GM19043 (cell line): ENCODE results near the gene TDP1.
"Not testable (repeated sequence)": the region's sequence is repeated elsewhere in the genome, so short reads cannot be mapped to it uniquely, and the experiment has no call there.

Source experiments
- ATAC-seq: cut with Tn5 transposase; IDR thresholded peaks from one replicate; pipeline ENCODE4 v1.9.1; 2021; ENCODE audit warnings: low read depth; ENCODE audit not compliant: unreplicated experiment

TDP1 gene

DNA sequence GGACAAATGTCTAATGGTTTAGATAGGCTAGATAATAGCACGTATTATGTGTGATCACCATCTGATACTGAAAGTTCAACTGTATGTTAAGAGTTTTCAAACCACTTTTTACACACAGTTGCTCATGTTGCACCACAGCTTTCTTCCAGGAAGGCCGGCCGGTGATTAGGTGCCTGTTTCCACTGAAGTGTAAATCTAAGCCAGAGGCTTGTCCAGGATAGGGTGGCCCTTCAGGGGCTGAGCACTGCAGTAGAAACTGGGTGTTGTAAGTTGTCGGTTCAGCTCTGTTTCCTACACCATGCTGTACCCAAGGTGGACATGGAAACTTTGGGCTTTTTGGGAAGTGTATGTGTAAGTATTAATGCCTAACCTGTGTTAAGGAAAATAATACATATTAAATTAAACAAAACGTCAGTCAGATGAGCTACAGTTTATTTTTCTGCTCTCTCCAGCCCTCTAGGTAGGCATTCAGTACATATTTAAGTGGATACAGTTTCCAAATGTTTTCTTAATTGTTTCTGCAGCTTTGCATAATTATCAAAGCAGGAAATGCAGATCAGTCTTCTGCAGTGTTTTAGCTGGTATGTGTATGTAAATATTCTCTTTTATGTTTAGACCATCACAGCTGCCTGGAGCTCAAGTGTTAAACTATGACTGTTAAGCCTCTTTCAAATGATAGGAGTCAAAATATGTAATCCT is 30.9 kb downstream of the TDP1 start:
- ATAC-seq = no peak

DNA sequence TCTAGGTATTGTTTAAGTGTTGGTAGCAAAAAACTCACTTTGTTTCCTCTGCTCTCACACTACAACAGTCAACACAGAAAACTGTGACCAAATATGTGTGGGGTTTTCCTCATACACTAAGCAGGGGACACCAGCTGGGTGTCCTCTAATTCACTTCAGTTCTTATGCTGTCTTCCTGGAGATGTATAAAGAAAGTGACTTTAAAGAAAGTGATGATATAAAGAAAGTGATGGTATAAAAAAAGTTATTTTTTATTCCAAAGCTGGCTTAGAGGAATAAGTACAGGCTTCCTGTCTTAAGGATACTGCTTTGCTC is 31.4 kb downstream of the TDP1 start:
- no peak for ATAC-seq

DNA sequence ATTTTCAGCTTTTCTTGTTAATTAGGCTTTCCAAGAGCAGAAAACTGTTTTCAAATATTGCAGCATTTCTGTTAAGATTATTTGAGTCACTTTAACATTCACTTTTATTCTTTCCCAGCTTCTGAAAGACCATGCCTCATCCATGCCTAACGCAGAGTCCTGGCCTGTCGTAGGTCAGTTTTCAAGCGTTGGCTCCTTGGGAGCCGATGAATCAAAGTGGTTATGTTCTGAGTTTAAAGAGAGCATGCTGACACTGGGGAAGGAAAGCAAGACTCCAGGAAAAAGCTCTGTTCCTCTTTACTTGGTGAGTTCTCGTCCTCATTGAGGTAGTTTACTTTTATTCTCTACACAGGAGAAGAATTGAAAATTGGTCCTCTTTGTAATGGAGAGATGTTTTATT is 33.1 kb downstream of the TDP1 start:
- no peak for ATAC-seq

DNA sequence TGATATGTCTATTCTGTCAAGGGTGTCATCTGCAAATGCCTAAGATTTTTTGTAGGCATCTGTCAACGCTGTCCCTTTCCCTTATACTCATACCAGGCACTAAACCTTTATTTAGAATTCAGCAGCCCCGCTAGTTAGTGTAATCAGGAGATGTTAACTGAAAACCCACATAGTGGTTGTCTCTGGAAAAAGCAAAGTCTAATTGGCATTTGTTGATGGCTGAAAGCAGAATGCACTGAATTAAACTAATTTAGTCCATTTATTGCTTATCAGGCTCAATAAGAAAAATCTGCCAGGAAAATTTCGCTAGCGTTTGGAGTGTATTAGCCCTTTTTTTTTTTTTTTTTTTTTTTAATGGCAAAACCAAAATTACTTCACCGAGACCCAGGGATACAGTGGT is 34.5 kb downstream of the TDP1 start:
- ATAC-seq = no peak

DNA sequence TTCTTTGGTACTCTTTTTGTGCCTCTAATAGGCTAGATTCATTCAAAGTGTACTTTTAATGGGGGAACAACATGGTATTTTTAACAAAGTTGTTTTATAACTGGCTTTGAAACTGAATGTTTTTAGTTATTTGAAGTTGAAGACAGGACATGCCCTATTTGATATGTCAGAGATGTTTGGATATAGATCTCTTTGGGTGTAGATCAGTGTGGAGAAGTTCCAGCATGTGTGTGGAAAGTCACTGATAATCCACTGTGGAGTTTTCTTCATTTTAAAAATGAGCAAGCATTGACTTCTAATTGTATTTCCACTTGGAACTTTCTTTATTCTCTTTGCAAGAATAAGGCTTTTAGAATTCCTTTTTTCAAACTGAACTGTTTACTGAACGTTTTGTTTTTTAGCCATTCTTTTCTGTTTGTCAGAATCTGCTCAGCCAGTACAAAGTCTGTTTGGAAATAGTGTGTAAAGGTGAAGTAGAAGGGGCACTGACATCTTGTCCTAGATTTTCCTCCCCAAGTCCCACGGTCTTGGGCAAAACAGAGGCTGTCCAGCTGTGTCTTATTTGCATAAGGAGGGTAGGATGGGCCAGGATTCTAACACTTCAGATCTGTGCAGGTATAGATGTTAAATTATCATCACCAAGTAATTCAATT is 35.0 kb downstream of the TDP1 start:
- ATAC-seq = no peak

DNA sequence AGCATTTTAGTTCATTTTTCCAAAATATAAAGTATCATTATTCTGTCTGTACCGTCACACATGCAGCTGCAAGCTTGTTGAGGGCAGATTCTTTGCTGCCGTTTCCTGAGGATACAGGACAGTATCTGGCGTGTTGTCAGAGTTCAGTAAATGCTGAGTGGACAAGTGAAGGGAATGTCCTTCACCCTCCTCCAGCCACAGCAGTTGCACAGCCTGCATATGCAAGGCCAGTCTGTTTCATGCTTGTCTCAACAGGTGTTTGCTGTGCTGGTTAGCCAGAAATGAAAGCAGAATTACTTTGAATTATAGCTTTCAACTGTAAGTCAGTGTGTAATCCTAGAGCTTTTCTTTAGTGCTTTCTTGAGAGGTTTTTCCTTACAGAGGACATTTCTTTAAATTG is 36.5 kb downstream of the TDP1 start:
- no peak for ATAC-seq

DNA sequence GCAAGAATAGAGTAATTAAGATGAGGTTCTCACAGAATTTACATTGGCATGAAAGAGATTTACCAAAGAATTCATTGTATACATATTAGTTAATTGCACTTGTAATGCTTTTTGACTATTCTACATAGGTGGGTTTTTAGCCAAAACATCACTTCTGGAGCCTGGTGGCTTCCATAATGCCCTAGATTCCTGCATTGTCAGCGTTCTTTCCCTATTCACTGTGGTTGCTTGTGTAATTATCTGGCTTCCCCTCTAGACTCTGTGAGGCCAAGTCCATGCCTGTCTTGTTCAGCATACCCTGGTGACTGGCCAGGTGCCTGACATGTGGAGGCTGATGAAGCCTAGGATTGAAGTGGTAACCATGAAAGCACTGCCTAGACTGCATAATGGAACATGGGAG is 41.2 kb downstream of the TDP1 start:
- no peak for ATAC-seq

DNA sequence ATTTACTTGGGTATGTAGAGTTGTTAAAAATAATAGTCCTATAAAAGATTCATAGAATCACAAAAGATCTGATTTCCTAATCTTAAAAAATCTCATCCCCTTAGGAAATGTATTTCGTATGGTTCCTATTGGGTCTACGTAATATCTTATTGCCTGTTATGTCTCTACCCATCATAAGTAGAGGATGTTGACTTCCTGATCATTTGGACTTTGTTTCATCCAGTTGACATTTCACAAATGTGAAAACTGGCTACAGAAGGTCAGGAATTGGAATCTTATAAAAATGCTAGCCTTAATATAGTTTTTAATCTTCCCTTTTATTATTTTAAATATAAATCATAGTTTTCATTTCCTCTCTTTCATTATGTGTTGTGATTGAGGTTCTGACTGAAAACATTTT is 45.2 kb downstream of the TDP1 start:
- no peak for ATAC-seq

DNA sequence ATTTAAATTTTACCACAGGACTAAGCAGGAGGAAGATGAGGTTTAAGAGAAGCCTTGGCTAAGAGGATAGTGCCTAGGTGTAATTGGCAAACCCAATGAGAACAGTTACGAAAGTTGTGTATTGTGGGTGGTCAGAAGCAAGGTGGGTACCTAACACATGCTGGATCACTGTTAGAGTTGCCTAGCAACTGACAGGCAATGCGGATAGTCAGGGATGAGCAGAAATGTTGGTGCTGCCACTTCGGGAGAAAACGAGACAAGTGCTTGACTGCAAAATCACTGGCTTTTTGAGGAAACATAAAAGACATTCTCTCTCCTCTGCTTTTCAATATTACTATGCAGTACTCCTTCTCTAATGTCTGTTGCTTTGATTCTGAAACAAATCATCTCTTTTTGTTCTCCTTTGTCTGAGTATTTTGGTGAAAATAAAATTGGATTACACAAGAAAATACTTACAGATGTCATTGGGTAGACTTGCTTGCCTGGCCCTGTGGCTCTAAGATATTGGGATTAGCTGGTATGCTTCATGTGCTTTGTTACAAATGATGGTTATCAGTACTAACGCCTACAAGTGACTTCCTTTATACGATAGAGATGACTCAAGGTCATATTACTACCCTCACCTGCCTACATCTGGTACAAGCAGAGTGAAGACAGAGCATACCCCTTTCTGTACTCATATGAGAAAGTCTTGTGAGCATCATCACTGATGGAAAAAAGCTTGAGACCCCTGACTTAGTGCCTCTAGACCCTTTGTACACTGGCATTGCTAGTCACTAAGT is 48.0 kb downstream of the TDP1 start:
- no peak for ATAC-seq

DNA sequence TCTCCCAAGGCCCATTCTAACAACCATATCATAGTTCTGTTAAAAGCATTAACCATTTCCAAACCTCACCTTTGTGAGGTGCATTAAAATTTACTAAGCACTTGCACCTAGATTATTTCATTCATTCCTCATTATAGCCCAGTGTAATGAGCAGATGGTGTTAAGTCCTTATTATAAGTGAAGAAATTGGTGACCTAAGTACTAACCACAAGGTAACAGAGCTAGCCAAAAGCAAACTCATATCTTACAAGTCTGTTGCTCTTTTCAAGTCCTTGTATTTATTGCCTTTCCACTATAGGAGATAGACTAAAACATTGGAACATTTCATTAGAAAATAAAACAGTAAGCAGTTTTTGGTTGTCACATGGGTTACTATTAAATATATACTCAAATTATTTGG is 49.7 kb downstream of the TDP1 start:
- no peak for ATAC-seq

DNA sequence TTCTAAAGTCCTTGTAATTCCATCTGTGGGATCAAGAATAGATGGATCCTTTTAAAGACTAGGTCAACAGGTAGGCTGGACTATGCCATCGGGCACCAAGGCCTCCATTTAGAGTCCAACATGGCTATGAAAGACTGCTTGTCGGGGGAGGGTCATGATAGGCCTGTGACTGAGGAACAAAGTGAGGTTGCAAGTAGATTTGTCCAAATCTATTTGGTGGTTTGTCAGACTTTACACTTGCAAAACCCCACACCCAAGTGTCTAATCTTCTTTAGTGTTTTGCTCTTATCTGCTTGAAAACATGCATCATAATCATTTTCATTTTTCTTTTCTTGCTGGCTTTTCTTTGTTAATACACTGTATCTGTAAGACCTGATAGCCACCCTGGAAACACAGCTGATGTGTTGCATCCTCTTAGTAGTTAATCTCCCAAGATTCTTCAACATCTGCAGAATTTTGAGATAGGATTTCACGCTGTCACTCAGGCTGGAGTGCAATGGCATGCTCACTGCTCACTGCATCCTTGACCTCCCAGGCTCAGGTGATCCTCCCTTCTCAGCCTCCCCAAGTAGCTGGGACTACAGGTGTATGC is 50.3 kb downstream of the TDP1 start:
- ATAC-seq = no peak

DNA sequence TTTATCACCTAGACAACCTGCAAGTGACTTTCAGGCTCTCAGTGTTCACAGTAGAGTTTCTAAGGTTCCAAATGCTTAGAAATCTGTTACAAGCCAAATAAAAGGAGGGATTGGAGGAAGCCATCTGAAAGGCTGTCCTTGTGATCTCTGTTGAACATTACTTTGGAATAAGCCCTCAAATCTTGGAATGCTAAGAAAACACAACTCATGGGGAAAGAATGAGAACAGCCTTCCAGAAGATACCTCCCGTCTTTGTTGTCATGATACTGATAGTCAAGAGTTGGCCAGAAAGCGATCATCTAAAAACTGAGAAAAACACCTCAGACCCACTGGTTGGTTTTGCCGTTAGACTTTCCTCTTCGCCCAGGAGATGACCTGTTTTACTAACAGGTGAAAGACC is 61.6 kb downstream of the TDP1 start:
- ATAC-seq = no peak

DNA sequence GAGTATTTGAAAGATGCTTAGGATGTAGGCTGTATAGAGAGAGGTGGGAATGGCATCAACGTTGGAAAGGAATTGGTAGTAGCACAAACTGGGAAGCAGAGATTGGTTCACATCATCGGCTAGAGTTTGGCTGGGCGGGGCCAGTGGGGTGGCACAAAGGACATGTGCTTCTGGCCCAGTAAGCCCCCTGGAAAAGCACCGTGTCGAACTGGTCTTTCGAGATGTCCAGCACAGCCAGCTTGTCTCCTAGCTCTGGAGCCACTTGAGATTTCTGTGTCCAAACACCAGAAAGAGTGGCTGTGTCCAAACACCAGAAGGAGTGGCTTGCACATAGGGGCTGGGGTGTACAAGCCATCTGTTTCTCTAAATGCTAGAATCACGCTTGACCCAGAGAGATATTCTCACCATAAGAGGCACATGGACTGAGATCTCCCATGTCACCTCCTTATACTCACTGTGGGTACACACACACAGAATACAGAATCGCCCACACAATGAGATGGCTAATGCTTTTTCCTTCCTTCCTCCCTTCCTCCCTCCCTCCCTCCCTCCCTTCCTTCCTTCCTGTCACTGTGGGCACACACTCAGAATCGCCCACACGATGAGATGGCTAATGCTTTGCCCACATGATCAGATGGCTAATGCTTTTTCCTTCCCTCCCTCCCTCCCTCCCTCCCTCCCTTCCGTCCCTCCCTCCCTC is 64.2 kb downstream of the TDP1 start:
- ATAC-seq = no peak

DNA sequence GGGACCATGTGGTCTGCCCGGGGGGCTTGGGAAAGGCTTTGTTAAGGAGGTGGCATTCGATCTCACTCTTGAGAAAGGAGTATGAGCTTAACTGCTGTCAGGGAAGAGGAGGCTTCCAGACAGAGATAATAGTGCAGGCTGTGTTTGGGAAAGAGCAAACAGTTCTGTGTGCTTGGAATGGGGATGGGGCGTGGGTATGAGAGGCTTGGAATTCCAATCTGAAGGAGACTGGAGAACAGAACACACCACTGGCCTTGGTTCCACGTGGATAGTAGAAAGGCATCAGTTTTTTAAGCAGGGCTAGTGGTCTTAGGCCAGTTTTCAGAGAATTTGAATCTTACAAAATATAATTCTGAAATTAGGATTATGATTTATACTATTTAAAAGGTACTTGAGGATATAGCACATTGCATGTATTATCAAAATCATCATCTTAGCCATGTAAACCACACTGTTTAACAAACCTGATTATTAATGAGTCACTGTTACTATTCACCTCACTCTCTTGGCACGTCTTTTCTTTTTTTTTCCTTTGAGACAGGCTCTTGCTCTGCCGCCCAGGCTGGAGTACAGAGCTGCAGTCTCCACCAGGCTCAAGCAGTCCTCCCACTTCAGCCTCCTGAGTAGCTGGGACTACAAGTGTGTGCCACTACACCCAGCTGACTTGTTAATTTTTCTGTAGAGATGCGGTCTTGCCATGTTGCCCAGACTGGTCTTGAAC is 67.6 kb downstream of the TDP1 start:
- no peak for ATAC-seq

DNA sequence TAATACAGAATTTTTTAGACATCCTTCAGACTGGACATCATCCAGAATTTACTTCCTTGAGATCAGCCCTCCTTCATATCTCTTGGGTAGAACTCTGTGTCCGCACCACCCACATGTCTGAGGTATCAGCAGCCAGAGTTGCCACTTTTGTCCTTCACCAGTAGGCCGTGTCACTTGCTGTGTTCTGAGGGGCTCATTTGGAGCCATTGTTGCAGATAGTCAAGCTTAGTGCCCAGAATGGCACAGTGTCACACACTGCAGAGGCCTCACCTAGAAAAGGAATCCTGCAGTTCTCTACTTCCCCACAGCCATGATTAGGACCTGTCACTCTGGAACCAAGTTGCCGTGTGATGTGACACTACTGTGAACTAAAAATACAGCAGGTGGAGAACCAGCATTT is 69.2 kb downstream of the TDP1 start:
- no peak for ATAC-seq

DNA sequence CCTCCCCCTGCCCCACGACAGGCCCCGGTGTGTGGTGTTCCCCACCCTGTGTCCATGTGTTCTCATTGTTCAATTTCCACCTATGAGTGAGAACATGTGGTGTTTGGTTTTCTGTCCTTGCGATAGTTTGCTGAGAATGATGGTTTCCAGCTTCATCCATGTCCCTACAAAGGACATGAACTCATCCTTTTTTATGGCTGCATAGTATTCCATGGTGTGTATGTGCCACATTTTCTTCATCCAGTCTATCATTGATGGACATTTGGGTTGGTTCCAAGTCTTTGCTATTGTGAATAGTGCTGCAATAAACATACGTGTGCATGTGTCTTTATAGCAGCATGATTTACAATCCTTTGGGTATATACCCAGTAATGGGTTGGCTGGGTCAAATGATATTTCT is 70.9 kb downstream of the TDP1 start:
- not testable (repeated sequence) for ATAC-seq

DNA sequence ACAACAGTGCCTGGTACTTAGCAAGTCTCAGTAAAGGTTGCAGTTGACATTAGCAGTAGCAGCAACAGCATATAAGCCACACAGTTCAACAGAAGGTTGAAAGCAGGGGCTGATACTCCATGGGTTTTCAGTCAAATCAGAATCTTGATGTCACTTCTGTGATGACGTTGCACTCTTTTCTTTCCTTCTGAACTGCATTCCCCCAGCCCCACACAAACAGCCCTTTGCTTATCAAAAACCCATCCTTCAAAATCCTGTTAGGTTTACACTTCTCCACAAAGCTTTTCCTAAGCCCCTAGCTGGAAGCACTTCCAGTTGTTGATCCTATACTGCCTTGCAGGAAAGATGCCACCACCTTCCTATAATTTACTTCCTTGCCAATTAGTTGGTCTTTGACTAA is 72.1 kb downstream of the TDP1 start:
- no peak for ATAC-seq

DNA sequence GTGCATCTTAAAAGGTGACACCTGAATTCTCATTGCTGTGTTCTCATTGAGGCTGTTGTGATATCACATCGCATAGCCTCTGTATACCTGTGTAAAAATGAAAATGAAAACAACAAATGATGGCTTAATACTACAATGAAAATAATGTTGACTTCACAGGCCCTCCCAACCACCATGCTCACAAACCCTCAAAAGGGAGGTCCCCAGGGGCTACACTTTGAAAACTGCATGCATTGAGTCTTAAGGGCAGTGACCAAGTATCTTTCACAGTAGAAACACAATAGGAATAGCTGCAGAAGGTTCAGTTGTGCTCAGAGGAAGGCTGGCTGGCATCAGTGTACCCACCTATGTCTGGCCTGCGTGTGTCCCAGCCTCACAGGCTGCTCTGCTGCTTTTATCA is 78.4 kb downstream of the TDP1 start:
- no peak for ATAC-seq

DNA sequence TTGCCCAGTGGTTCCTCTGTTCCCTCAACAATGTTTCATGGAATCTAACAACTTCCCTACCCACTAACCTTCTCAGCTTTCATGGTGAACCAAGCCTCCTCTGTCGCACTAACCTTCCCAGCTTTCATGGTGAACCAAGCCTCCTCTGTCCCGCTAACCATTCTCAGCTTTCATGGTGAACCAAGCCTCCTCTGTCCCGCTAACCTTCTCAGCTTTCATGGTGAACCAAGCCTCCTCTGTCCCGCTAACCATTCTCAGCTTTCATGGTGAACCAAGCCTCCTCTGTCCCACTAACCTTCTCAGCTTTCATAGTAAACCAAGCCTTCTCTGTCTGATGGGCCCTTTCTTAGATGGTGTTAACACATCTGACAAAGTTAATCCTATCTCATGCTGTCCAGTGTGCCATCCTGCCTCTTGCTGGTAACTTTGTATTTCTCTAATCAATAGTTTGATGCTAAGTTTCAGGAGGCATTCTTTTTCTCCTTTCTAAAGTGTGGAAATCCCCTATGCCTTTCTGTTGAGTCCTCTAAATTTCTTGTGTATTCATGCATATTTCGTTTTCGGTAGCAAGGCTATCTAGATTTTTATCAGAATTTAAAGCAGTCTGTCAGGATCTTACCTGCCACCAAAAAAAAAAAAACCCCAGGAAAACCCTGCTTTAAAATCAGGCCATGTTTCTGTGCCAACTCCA is 79.3 kb downstream of the TDP1 start:
- ATAC-seq = no peak
